Hematopoietic multipotent progenitor cell treated with erythropoietin and hydrocortisone succinate and interleukin-3 and kit ligand, for 4 days (in vitro differentiated cells): ENCODE results near the gene SMIM41.

Experiments used
- DNase-seq: peaks from one replicate; pipeline ENCODE4 v3.0.0-alpha.2; 2015

The SMIM41 gene

DNA sequence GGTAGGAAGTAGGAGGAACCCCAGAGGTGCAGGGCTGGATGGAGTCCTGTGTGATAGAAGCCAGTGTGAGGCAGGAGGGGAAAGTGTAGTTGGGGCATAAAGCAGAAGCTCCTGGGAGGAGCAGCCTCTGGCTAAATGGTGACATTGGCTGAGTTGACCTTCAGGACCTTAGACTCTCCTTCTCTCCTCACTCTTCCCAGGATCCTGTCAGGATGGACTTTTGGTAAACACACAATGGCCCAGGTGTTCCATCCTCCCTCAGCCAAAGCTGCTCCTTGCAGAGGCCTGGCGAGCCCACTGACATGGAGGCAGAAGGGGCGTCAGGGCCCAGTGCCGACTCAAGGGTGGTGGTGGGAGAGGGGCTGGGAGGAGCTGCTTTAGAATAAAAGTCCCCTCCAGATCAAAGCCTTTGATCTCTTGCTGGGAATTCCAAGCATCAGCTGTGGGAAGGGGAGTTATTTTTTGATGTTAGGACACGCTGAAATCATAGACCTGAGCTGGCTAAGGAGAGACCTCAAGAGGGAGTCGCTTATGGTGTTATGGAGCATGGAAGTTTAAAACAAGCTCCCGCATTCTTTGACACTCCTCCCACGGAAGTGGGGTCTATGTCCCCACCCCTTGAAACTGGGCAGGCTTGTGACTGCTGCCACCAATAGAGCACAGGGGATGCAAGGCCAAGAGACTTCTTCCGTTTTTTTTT is 44.1 kb downstream of the SMIM41 start:
- peak; percentile 33 for DNase-seq

DNA sequence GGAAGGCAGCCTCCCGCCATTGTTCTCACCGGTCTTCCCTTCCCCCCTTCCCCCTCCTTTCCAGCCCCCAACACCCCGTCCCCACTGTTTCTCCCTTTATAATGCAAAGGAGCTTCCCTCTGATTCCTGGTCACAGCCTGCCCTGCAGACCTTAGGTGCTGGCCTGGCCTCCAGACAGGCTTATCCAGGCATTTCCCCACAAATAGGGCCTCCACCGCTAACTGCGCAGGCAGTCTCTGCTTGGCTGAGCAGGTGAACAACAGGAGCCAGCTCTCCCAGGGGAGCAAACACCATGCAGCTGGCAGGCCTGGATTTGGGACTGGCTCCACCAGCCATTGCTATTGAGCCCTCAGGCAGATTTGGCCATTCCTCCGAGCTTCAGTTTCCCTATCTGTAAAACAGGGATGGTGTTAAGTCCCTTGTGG is 46.0 kb downstream of the SMIM41 start:
- DNase-seq = no peak

DNA sequence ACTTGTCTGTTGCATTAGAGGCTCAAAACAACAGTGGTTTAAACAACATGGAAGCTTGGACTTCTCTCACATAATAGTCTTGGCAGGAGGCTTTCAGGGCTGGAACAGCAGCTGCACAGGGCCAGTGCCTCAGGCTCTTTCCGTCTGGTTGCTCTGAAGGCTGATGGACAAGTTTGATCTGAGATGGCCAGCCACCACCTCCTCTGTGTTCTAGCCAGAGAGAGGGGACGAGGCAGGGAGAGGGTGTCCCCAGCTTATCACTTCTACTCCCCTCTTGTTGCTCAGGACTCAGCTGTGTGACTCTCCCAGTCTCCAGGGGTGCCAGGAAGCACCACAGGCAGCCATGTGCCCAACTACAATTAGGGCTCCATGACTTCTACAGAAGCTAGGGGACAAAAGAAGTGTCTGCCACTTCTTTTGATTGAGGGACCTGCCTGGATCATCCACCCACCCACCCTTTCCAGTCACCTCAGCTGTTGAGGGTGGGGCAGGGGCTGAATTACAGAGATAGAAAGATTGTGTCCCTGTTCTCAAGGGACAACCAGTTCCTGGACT is 46.6 kb downstream of the SMIM41 start:
- DNase-seq = no peak

DNA sequence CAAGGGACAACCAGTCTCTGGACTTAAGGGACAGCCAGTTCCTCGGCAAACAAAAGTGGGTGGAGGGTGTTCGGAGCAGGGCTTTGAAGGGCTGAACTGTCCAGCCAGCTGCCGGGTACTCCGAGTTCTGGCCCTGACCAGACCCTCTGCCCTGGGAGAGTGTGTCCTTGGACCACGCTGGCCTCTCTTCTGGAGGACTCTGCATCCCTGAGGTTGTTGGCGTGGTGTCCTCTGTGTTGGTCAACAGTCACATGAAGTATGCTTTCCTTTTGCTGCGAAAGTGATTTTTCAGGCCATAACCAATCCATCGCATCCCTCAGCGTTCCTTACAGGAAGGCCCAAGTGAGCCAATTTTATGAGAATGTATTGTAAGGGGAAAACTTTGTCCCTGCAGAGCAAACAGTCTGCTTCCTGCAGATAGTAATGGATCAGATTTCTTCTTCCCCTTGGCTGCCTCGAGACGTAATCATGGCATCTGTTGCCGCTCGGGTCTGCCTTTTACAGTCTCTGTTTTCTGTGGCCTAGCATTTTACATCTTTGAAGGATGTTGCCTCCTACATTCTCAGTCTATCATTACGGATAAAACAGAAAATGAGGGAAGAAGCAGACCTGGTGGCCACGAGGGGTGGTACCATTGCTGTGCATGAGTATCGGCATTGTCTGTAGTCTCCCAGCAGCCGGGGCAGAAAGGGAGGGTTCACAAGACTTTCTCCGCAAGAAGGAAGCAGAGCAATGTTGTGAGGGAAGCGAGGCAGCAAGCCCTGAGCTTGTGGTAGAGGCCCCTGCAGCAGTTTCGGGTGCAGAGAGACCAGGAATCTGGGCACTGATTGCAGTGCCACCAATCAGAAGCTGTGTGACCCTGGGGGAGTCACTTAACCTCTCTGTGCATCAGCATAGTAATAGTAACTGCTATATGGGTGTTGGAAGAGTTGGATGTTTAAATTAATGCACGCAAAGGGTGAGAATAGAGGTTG is 47.4 kb downstream of the SMIM41 start:
- peak; percentile 44 for DNase-seq

GRCh38 chr12:52127683-52128450 is 48.4 kb downstream of the SMIM41 start:
- DNase-seq = no peak

- DNase-seq = no peak
Measured at GRCh38 chr12:52130711-52131110, 51.2 kb downstream of the SMIM41 start.

GRCh38 chr12:52132754-52133161 is 53.3 kb downstream of the SMIM41 start:
- DNase-seq = no peak

DNA sequence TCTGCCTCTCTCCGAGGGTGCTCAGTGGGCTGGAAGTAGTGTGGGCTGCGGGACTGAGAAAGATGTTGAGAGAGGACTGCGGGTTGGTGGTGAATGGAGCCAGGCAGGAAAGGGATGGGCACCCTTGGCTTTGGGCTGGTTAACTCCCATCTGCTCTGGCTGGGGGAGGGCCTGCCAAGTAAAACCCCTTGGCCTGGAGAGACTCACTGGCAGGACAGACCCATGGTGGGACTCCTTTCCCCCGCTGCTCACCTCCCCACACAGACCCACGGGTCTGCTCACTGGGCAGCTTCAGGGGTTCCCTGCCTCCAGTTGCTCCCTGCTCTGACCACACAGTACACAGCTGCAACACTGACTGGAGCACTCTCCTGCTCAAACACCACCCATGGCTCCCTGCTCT is 58.2 kb downstream of the SMIM41 start:
- DNase-seq = no peak

DNA sequence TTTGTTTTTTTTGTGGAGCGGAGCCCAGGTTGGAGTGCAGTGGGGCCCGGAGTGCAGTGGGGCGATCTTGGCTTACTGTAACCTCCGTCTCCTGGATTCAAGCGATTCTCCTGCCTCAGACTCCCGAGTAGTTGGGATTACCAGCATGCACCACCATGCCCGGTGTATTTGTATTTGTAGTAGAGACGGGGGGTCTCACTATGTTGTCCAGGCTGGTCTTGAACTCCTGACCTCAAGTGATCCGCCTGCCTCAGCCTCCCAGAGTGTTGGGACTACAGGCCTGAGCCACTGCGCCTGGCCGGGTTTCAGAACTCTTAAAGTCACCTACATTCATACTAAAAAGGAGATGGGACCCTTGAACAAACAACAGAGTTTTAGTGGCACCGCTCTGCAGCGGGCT is 59.6 kb downstream of the SMIM41 start:
- no peak for DNase-seq

GRCh38 chr12:52139579-52140062 is 60.1 kb downstream of the SMIM41 start:
- DNase-seq = peak; percentile 43

DNA sequence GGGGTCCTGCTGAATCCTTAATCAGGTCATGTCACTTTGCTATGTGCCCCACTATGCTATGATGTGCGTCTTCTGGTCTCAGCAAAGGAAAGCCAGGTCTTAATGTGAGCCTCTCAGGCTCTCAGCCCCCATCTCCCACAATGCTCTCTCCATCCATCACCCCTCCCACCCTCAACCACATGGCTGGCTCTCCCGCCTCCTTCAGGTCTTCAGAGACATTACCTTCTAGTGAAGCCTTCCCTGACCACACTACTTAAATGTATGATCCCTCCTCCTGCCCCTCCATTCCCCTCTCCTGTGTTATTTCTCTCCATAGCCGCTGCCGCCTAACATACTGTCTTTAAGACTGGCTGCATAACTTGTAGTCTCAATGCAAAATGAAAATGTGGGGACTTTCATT is 61.8 kb downstream of the SMIM41 start:
- no peak for DNase-seq

- DNase-seq = no peak
Measured at GRCh38 chr12:52141875-52142274, 62.4 kb downstream of the SMIM41 start.

GRCh38 chr12:52142431-52142830 is 62.9 kb downstream of the SMIM41 start:
- DNase-seq = no peak

GRCh38 chr12:52144512-52145227 is 65.2 kb downstream of the SMIM41 start:
- DNase-seq = no peak

- no peak for DNase-seq
Measured at GRCh38 chr12:52145228-52146088, 66.0 kb downstream of the SMIM41 start.

DNA sequence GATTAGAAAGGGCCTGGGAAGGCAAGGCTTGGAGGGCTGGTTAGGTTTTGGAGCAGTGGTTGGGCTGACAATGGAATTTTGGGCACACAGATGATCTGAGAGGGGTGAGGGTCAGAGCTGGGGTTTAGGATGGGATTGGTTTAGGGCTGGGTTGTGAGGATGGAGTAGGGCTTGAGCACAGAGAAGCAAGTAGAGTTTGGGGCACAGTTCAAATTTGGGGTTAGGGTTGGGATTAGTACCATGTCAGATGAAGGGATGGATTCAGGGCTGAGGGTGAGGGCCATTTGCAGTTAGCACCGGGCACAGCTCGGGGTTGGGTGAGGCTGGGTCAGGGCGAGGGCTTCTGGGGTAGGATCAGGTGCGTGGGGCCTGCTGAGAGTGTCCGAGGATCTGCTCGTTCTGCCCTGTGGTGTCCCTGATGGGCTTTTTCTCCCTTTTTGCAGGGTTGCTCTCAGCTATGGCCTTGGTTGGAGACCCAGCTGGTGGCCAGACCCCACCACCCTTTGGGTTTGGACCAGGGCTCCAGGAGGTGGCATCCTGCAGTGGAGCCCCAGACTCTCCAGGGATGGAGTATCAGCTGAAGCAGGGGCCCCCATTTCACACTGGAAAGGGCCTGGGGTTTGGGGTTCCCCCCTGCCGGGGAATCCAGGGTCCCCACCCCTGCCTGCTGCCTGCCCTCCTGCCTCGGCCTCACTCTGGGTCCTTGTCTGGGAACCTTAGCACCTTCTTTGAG is 66.8 kb downstream of the SMIM41 start:
- DNase-seq = no peak

DNA sequence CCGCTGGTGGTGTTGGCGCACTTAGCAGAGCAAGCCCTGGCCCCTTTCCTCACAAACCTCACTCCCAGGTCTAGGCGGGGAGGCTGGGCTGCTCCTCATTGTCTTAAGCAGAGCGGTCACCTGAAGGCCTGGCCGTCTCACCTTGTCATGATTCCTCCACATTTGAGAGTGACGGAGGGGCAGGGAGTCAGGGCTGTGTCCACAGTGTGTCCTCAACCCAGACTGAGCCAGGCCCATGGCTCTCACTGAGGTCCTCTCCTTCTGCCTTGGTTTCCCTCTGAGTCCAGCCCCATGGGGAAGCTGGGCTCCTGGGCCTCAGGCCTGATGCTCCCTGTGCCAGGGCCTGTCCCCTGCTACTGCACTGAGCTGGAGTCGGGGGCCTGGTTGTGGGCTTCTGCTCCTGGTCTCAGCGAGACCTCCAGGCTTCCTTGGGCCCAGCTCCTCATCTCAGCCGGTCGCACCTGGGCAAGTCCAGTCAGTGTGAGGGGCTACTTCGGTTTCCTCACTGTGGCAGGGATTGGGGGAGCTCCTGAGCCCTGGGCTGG is 67.4 kb downstream of the SMIM41 start:
- no peak for DNase-seq

DNA sequence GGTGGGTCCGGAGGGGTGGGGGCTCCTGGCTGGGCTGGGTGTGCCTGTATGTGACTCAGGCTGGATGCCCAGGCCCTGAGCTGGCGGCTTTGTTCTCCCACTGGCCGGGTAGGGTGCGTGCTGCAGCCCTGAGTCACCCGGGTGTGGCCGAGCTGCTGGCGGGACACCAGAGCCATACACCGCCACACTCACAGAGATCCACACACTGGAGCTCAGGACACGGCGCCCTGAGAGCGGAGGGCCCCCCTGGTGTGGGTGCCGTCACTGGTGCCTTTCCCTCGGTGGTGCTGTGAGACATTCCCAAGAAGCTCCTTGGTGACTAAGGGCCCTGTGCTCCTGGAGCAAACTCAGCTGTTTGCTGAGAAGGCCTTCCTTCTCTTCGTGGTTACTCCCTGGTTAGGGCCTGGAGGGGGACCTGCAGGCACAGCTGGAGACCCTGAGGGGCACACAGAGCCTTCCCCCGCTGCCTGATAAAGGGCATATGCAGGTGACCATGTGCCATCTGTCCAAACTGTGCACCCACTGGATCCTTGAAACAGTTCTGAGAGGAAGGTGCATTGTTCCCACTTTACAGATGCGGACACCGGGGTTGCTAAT is 68.0 kb downstream of the SMIM41 start:
- DNase-seq = peak; percentile 90

- DNase-seq = no peak
Measured at GRCh38 chr12:52147964-52148463, 68.5 kb downstream of the SMIM41 start.
